ENCODE measurements around the gene SRL.

GRCh38 chr16:4288148-4288921, 46.5 kb upstream of the SRL start:
- TF ChIP-seq, protein P1, sequence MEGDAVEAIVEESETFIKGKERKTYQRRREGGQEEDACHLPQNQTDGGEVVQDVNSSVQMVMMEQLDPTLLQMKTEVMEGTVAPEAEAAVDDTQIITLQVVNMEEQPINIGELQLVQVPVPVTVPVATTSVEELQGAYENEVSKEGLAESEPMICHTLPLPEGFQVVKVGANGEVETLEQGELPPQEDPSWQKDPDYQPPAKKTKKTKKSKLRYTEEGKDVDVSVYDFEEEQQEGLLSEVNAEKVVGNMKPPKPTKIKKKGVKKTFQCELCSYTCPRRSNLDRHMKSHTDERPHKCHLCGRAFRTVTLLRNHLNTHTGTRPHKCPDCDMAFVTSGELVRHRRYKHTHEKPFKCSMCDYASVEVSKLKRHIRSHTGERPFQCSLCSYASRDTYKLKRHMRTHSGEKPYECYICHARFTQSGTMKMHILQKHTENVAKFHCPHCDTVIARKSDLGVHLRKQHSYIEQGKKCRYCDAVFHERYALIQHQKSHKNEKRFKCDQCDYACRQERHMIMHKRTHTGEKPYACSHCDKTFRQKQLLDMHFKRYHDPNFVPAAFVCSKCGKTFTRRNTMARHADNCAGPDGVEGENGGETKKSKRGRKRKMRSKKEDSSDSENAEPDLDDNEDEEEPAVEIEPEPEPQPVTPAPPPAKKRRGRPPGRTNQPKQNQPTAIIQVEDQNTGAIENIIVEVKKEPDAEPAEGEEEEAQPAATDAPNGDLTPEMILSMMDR (conservative IDR thresholded peaks at IDR 0.05; ENCODE audit: low read depth, low read length): peak; percentile 73
- TF ChIP-seq POLR2A (IDR thresholded peaks at IDR 0.05; ENCODE audit: low read depth, low read length): no peak
- no peak for TF ChIP-seq RFX5 (IDR thresholded peaks at IDR 0.05; ENCODE audit: low read depth, low read length)
- TF ChIP-seq MAFK (IDR thresholded peaks at IDR 0.05; ENCODE audit: low read depth, low read length): no peak
- peak; percentile 62 for TF ChIP-seq RAD21 (IDR thresholded peaks at IDR 0.05; ENCODE audit: low read length)
- peak; percentile 42 for TF ChIP-seq SMC3 (IDR thresholded peaks at IDR 0.05; ENCODE audit: low read depth, low read length)
- peak; percentile 63 for TF ChIP-seq RCOR1 (IDR thresholded peaks at IDR 0.05; ENCODE audit: insufficient replicate concordance, low read length)
